Measurements from ENCODE around the gene SBF2.
A peak's percentile ranks its signal among the peaks of the same experiment; 100 is the strongest.

The SBF2 gene

DNA sequence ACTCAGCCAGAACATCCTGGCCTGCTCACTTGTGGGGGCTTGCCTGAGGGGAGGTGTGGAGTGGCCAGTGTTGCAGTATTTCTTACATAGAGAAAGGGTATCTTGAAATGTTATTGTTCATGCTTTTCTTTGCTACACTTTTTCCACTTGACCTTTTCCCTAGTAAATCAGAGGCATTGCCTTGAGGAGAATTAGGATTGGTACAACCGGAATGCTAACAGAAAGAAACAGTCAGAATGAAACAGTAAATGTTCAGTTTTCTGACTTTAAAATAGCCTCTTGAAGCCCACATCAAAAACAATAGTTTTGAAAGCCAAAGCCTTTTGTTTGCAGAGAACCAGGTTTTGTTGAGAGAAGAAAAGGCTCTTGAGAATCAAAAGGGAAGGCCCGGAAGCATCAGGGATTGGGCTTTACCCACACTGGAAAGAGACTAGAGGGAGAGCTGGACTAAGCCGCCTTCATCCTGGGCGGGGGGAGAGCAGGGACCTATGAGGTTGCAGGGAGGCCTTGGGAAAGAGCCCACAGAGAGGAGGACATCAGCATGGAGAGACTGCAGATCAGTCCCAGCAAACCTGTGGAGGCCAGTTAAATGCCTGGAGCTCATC is 23.2 kb upstream of the SBF2 start:
- TF ChIP-seq, protein P1, sequence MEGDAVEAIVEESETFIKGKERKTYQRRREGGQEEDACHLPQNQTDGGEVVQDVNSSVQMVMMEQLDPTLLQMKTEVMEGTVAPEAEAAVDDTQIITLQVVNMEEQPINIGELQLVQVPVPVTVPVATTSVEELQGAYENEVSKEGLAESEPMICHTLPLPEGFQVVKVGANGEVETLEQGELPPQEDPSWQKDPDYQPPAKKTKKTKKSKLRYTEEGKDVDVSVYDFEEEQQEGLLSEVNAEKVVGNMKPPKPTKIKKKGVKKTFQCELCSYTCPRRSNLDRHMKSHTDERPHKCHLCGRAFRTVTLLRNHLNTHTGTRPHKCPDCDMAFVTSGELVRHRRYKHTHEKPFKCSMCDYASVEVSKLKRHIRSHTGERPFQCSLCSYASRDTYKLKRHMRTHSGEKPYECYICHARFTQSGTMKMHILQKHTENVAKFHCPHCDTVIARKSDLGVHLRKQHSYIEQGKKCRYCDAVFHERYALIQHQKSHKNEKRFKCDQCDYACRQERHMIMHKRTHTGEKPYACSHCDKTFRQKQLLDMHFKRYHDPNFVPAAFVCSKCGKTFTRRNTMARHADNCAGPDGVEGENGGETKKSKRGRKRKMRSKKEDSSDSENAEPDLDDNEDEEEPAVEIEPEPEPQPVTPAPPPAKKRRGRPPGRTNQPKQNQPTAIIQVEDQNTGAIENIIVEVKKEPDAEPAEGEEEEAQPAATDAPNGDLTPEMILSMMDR (conservative IDR thresholded peaks at IDR 0.05; ENCODE audit: low read depth, low read length): no peak
- no peak for DNase-seq (ENCODE audit: low read depth)

GRCh38 chr11:10315083-10315482 is 21.1 kb upstream of the SBF2 start:
- no peak for DNase-seq (ENCODE audit: low read depth)
- TF ChIP-seq, protein P1 (conservative IDR thresholded peaks at IDR 0.05; ENCODE audit: low read depth, low read length): no peak
- no peak overlapping the region for H3K4me3 ChIP-seq (ENCODE audit: low read depth, low read length)

More for the DNA sequence above, 23.2 kb upstream of the SBF2 start:
- no peak overlapping the region for H3K4me3 ChIP-seq (ENCODE audit: low read depth, low read length)

GRCh38 chr11:10314199-10315072 is 20.4 kb upstream of the SBF2 start:
- TF ChIP-seq, protein P1 (conservative IDR thresholded peaks at IDR 0.05; ENCODE audit: low read depth, low read length): no peak
- H3K4me3 ChIP-seq (ENCODE audit: low read depth, low read length): no peak overlapping the region
- DNase-seq (ENCODE audit: low read depth): peak; percentile 91

DNA sequence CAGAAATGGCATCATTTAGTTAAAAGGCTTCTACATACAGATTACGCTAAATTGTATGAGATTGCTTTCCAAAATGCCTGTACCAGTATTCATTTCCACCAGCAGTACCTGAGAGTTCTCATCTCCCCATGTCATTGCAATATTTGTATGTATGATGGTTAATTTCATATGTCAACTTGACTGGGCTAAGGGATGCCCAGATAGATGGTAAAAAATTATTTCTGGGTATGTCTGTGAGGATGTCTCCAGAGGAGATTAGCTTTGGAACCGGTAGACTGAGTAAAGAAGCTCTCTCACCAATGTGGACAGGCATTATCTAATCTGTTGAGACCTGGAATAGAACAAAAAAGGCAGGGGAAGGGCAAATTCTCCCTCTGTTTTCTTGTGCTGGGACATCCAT is 17.8 kb upstream of the SBF2 start:
- TF ChIP-seq, protein P1 (conservative IDR thresholded peaks at IDR 0.05; ENCODE audit: low read depth, low read length): no peak
- DNase-seq (ENCODE audit: low read depth): no peak
- H3K4me3 ChIP-seq (ENCODE audit: low read depth, low read length): no peak overlapping the region

DNA sequence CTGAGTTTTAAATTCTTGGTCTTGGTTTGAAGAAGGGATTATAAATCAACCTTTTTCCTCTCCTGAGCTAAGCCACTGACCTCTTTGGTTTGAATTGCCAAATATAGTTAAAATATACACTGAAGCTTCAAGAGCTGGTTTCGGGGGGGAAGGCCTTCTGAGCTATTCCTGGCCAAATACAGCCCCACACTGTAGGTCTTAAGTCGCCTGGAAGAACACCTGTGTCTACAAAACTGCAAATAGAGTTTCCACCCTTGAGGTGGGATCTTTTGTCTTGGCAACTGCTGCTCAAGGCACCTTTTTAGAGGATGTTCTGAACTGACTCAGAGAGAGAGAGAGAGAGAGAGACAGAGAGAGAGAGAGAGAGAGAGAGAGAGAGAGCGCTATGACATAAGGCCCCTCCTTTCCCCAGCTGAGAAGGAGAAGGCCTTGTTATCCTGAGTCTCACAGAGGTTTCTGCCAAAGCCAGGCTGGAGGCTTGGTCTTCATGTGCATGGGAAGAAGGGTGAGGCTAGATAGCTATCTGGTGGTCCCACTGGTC is 16.4 kb upstream of the SBF2 start:
- peak; percentile 77 for DNase-seq (ENCODE audit: low read depth)
- TF ChIP-seq, protein P1 (conservative IDR thresholded peaks at IDR 0.05; ENCODE audit: low read depth, low read length): no peak
- no peak overlapping the region for H3K4me3 ChIP-seq (ENCODE audit: low read depth, low read length)

GRCh38 chr11:10309163-10310093 is 15.4 kb upstream of the SBF2 start:
- peak; percentile 93 for DNase-seq (ENCODE audit: low read depth)
- peak overlapping the region; percentile 98 for H3K4me3 ChIP-seq (ENCODE audit: low read depth, low read length)

More at GRCh38 chr11:10309163-10310093, 15.4 kb upstream of the SBF2 start:
- TF ChIP-seq, protein P1 (conservative IDR thresholded peaks at IDR 0.05; ENCODE audit: low read depth, low read length): no peak
